ENCODE results near the gene SAPCD2.
"Not testable (repeated sequence)": the region's sequence is repeated elsewhere in the genome, so short reads cannot be mapped to it uniquely, and the experiment has no call there.

The SAPCD2 gene

DNA sequence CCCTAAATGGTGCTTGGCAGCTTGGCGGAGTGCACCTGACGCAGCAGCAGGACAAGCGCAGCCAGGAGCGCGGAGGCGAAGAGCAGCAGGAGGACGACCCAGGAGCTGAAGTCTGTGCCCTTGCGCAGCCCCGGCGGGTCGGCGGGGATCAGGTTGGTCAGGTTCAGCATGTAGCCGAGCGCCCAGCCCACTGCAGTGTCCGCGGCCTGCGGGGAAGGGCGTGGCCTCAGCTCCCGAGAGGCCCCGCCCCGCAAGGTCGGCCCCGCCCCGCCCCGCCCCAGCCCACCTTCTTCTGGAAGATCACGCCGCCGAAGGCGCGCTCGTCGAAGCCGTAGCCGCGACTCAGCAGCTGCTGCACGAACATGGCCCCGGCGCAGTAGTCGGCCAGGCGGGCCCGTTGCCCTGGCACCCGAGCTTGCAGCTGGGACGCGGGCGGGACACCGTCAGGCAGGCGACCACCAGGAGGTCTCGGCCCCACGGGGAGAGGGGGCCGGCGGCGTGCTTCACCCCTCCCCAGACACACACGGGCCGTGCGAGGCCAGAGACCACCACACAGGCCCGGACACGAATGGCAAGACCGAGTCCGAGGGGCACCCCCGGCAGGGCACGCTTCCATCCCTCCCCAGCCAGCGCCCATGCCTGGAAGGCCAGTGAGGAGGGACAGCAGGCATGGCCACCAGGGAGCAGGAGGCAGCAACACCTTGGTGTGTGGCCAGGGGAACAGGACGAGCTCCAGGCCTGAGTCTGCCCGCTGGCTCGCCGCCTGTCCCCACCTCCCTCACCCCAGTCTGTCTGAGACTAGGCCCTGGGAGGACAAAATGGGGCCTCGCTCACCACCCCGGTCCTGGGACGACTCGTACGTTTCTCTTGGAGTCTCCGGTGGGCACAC, 21.5 kb downstream of the SAPCD2 start:
- no peak for DNase-seq

DNA sequence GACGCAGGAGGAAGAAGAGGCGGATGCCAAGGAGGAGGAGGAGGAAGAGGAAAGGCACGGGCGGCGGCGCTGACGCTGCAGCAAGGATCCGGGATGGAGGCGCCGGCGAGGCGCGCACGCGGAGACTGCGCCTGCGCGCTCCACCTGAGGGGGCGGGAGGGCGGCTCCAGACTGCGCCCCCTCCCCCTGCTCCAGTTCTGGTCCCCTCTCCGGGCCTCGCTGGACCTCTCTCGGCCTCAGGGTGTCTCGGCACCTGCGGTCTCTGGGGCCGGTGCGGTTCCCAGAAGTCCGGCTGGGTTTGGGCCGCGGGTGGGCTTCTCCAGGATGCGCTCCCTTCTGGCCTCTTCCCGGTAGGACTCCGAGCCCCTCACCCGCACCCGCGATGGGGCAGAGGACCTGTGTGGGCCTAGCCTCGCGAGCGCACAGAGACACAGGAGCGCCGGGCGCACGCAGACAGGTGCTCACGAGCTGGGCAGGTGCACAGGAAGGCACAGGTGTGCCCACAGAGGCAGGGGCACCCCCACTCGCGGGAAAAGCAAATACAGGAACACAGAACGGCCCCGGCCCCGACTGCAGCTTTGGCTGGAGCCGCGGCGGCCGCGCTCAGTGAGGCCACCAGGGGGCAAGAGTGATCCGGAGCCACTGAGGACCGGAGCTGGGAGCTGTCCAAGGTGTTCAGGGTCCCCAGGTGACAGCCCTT, 24.1 kb downstream of the SAPCD2 start, which contains the start of gene NPDC1:
NPDC1 (minus strand) TSS at position 90 of the 700 bp plus-strand sequence. CDS start 188 bp downstream, outside the sequence.
- peak; percentile 92 for DNase-seq

DNA sequence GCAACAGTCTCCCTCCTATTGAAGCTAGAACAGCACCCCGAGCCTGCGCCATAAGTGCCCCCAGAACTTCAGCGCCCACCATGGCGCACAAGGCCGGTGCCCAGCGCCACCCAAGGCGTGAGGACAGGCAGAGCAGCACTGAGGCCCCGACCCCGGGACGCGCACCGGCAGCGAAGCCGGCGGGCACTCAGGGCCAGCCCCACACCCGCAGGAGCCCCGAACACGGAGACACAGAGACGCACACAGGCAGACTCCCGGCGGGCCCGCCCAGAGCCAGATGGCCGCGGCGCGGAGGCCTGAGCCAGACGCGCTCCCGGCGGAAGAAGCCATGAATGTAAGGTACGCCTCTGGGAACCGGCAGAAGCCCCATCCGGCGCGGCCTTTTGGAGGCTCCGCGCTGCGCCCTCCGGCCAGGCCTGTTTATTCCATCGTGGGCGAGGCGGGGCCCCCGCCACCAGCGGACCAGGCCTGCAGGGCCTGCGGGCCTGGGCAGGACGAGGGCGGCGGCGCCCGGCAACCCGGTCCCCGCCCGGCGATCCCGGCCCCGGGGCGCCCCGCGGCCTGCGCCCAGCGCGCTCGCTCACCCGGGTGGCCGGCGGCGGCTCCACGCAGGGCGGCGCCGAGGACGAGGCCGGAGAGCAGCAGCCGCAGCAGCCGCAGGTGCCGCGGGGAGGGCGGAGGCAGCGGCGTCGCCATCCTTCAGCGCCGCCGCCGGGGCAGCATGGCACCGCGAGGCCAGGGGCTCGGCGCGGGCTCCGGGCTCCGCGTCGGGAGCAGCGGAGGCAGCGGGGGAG, 24.9 kb downstream of the SAPCD2 start:
- DNase-seq, result no peak

DNA sequence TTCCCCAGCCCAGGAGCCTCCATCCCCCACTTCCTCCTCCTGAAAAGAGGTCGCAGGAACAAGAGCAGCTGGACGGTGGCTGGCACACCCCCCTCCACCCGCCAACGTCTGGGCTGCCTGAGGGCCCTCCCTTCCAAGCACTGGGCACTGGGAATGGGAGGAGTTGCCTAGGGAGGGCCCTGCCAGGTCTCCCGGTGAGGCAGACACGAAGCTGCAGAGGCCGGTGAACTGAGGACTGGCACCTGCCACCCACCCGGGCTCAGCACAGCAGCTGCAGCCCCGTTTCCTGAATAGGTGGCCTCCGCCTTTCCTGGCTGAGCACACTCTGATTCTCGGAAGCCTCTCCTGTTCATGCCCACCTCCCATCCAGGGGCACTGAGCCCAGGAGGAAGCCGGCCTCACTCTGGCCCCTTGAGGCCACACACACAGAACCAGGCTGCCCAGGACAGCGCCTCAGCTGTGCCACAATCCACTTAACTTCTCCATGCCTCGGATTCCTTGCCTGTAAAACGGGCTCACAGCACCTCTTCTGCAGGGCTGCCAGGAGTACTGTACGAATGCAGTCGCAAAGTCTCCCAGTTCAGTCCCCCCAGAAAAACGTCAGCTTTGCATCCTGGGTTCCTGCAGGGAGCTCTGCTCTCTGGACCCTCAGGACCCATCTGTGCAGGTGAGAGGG, 25.7 kb downstream of the SAPCD2 start:
- DNase-seq, result no peak

DNA sequence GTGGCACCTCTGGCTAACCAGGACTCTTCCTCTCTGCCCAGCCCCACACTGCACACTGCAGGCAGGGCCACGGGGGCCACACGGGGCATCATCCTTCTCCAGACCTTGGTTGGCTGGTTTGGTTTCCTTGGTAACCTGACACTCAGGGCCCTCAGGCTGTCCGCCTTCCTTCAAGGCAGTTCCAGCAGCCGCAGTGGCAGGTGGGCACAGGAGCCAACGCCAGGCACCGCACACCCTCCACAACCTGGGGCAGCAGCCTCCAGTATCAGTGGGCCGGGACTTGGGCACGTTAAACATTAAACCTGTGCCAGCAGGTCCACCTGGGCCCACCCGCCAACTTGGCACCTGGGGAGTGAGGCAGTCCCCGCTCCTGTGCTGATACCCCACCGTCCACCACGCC, 26.3 kb downstream of the SAPCD2 start:
- DNase-seq, result no peak

GRCh38 chr9:137042751-137043727, 27.3 kb downstream of the SAPCD2 start:
- DNase-seq, result no peak

- DNase-seq, result no peak
Measured at GRCh38 chr9:137041124-137041523, 29.2 kb downstream of the SAPCD2 start.

GRCh38 chr9:137040568-137040967, 29.8 kb downstream of the SAPCD2 start:
- no peak for DNase-seq

DNA sequence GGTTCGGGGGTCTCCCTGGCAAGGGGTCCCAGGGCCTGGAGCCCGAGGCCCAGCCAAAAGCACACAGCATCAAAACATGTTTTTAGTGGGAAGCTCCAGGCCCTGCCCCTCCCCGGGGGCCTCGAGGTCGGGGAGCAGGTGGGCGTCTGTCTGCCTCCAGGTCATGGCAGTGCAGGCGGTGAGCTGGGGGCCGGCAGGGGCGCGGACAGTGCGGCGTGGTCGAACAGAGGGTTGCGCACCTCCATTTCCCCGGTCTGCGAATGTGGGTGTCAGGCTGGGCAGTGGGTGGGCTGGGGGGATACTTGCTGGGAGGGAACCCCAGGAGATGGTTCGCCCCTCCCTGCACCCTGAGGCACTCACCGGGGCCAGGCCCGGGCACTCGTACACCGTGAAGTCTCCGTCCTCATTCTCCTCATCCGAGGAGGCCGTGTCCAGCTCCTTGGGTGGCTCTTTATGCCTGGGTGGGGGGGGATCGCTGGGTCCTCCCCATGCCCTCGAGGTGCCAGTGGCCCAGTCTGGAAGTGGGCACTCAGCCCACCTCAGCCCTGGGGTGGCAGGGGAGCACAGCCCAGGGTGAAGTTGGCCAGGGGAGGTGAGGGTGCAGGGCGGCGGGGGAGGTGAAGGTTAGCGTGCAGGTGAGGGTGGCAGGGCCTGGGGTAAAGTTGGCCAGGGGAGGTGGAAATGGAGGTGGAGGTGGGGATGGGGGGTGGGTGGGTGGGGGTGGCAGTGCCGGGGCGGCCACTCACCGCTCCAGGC, 30.6 kb downstream of the SAPCD2 start:
- no peak for DNase-seq

DNA sequence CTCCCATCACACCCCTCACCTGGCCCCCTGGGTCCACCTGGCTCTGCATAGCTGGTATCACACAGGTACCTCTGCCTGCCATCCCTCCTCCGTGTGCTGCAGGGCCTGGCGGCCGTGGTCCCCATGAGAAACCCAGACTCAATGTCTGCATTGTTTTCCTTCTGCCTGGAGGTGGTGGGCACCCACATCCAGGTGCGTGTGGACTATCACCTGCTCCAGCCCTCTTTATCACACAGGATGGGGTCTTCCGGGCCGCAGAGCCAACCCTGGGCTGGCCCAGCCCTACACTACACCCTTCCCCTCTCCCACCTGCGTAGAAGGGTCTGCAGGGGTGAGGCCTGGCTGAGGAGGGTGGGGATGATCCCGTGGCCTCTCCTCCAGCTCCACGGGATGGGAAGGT, 31.4 kb downstream of the SAPCD2 start:
- DNase-seq, result no peak

DNA sequence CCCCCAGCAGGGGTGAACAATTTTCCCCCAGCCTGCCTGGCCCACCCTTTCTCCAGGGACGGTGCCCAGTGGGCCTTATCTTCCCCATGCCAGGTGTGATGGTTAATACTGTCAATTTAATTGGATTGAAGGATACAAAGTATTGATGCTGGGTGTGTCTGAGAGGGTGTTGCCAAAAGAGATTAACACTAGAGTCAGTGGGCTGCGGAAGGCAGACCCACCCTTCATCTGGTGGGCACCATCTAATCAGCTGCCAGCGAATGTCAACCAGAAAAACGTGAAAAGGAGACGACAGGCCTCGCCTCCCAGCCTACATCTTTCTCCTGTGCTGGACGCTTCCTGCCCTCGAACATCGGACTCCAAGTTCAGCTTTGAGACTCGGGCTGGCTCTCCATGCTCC, 32.9 kb downstream of the SAPCD2 start:
- DNase-seq, result no peak

GRCh38 chr9:137037035-137037434, 33.3 kb downstream of the SAPCD2 start:
- no peak for DNase-seq

- DNase-seq, result no peak
Measured at GRCh38 chr9:137035937-137036336, 34.4 kb downstream of the SAPCD2 start.

- no peak for DNase-seq
Measured at GRCh38 chr9:137035507-137035834, 34.9 kb downstream of the SAPCD2 start.

- peak; percentile 70 for DNase-seq
Measured at GRCh38 chr9:137034709-137035506, 35.4 kb downstream of the SAPCD2 start.

DNA sequence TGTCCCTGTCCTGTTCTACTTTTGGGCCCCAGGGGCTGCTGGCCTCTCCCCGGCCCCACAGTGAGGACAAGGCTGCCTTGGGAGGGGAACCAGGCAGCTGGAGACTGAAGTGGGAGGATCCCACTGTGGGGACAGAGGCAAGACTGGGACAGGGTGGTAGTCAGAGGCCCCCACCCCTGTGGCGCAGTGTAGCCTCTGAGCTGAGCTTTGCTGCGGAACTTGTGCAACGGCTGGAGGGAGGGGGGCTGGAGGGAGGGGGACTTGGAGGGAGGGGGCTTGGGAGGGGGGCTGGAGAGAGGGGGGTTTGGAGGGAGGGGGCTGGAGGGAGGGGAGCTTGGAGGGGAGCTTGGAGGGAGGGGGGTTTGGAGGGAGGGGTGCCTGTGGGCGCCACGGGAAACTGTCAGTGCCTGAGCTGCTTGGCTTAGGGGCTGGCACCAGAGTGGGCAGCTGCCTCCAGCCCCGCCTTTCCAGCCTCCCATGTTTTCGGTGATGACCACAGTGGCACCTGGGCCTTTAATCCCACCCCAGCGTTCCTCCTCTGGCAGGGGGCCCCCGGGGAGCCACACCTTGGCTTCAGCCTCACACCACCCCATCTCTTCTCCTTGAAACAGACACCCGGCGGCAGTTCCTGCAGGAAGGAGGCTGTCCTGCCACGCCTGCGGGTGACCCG, 36.2 kb downstream of the SAPCD2 start:
- DNase-seq, result no peak

- DNase-seq, result not testable (repeated sequence)
Measured at GRCh38 chr9:137033481-137033880, 36.9 kb downstream of the SAPCD2 start.

- DNase-seq, result no peak
Measured at GRCh38 chr9:137032858-137033257, 37.5 kb downstream of the SAPCD2 start.

Measured in right kidney (tissue), 1 donor.